K562 (cell line): Measurements from ENCODE around the gene FBXW11. TPM values are rescaled to one million over a fixed set of nuclear protein-coding genes. Genes with fewer than 3 reads are reported as not detected.

Experiments used
- BACH1 ChIP-seq: fragments of 200-800 bp; sonication (Bioruptor generic); IDR thresholded peaks from 2 replicates; pipeline ENCODE4 v1.6.1; 2016; ENCODE audit warnings: missing genetic modification characterization, missing compliant biosample characterization
- CBX2 ChIP-seq: fragments of 200-600 bp; sonication (generic); IDR thresholded peaks from one replicate; pipeline ENCODE4 v1.6.1; 2012; ENCODE audit warnings: mild to moderate bottlenecking, low read length, inconsistent platforms; ENCODE audit not compliant: insufficient read depth, poor library complexity, severe bottlenecking
- CCNT2 ChIP-seq: IDR thresholded peaks from 2 replicates; pipeline ENCODE4 v1.6.1; 2011; ENCODE audit warnings: borderline replicate concordance, low read depth, mild to moderate bottlenecking, moderate library complexity, mixed read lengths, low read length; ENCODE audit not compliant: insufficient read length; ENCODE audit errors: extremely low read depth
- CHD4 ChIP-seq: fragments of 200-600 bp; sonication (generic); IDR thresholded peaks from 3 replicates; pipeline ENCODE4 v1.6.1; 2012; ENCODE audit warnings: low read depth, mild to moderate bottlenecking, mixed read lengths, low read length, inconsistent platforms; ENCODE audit not compliant: insufficient read depth, insufficient replicate concordance, poor library complexity, severe bottlenecking
- GATA2 ChIP-seq: sonication (generic); formaldehyde crosslinking; IDR thresholded peaks from 2 replicates; pipeline ENCODE4 v1.4.0; 2020; ENCODE audit warnings: mild to moderate bottlenecking, missing genetic modification reagents
- KLF10 ChIP-seq: fragments of 250-450 bp; sonication (Bioruptor Pico); IDR thresholded peaks from 2 replicates; pipeline ENCODE4 v1.6.1; 2021; ENCODE audit warnings: matching md5 sums
- NFIC ChIP-seq: fragments of 450-650 bp; IDR thresholded peaks from 2 replicates; pipeline ENCODE4 v1.6.1; 2017; ENCODE audit warnings: mild to moderate bottlenecking, inconsistent platforms
- RB1 ChIP-seq: fragments of 450-650 bp; IDR thresholded peaks from 2 replicates; pipeline ENCODE4 v1.6.1; 2017; ENCODE audit warnings: low read depth, mild to moderate bottlenecking
- RFX5 ChIP-seq: IDR thresholded peaks from 2 replicates; pipeline ENCODE4 v1.6.1; 2011; ENCODE audit warnings: low read depth, mild to moderate bottlenecking, improper control_type of control experiment, low read length
- SMAD1 ChIP-seq: fragments of 150-350 bp; IDR thresholded peaks from 2 replicates; pipeline ENCODE4 v1.6.1; 2014; ENCODE audit warnings: low read length, low read depth; ENCODE audit not compliant: partially characterized antibody
- TCF7L2 ChIP-seq: fragments of 150-350 bp; IDR thresholded peaks from 2 replicates; pipeline ENCODE4 v1.6.1; 2016; ENCODE audit warnings: low read depth, mild to moderate bottlenecking, low read length, moderate library complexity
- ZNF140 ChIP-seq: fragments of 250-450 bp; sonication (Bioruptor Pico); IDR thresholded peaks from 2 replicates; pipeline ENCODE4 v1.8.0; 2021; ENCODE audit warnings: moderate library complexity, mild to moderate bottlenecking, inconsistent platforms
- ZNF146 ChIP-seq: IDR thresholded peaks from one replicate; pipeline ENCODE4 v1.6.1; 2018; ENCODE audit warnings: missing compliant biosample characterization; ENCODE audit not compliant: unreplicated experiment
- ZNF217 ChIP-seq: sonication (generic); formaldehyde crosslinking; IDR thresholded peaks from 2 replicates; pipeline ENCODE4 v1.8.0; 2022; ENCODE audit warnings: mild to moderate bottlenecking, missing genetic modification reagents
- polyA plus RNA-seq, 8 experiments: library from polyadenylated mRNA; depleted of rRNA in 4 of 8; stranded (reverse) in 5 of 8; unstranded in 3 of 8; fragments of >200 nt; fragmentation: Nextera tagmentation in 2 of 8; fragmentation: Illumina TruSeq in 1 of 8; extraction: Ambion mirVana in 2 of 8; extraction: Trizol in 1 of 8; gene quantifications; 2 replicates each; pipeline versions ENCODE4 v1.2.1 to v1.2.3, GENCODE V29; 2011 to 2014; ENCODE audit warnings: inconsistent platforms in 1 of 8, missing spikeins in 1 of 8
- total RNA-seq, 7 experiments: library from RNA; depleted of rRNA in 6 of 7; stranded (reverse); fragments of >200 nt in 6 of 7; fragmentation: Illumina TruSeq in 2 of 7; extraction: Trizol in 2 of 7; gene quantifications; 2 replicates each; pipeline versions ENCODE4 v1.2.1 to v1.2.3, GENCODE V29; 2011 to 2021; ENCODE audit warnings: low replicate concordance in 1 of 7
- TF ChIP-seq, protein P1 (sequence below), 2 experiments: fragments of 450-650 bp; IDR thresholded peaks; 2 replicates each; pipeline ENCODE4 v1.6.1; 2016

The FBXW11 gene
- total and polyA plus RNA-seq, 9 of the 15 experiments (the other 6 are each of a cell fraction or from before 2014, with no cell fraction given), result 3.0 to 28.6 (median 23.6) TPM

DNA sequence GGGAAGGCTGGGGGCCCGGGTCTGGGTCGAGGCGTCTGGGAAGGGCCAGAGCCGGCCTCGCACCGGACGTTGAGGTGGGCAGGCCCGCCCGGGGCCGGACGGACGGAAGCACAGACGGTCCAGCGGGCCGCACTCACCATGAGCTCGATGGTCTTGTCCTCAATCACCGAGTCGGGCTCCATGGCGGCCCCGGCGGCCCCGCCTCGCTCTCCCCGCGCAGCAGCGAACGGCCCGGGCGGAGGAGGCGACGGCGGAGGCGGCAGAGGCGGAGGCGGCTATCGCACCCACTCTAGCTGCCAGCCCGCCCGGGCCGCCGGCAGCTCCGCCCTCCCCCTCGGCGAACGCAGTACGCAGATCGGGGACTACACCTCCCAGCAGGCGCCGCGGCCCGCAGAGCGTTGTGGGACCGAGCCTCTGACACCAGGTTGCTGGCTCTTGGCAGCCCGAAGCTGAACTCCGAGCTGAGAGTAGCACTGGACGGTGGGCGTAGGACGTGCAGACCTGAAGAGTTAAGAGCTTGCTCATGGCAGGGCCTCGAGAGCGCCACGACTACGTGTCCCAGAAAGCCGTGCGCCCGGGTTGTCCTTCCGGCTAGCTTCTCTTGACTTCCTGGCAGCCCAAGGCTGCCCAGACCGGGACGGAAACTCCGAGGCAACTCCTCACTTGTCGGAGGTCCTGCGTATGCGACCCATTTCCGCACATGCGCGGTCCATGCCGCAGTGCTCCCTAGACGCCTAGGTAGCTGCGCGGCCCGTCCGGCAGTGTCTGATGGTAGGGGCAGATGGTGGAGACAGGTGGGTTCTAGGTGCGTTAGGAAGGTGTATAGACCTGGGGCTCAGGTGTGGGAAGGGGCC lies at the start of gene FBXW11 (continued):
- TF ChIP-seq CCNT2, result peak; percentile 61
- TF ChIP-seq RFX5, result no peak
- TF ChIP-seq NFIC, result peak; percentile 68
- no peak for TF ChIP-seq TCF7L2
- TF ChIP-seq ZNF146 (CRISPR knock-in tag), result no peak
- TF ChIP-seq CHD4, result no peak
- TF ChIP-seq KLF10, result no peak
- TF ChIP-seq, protein P1, sequence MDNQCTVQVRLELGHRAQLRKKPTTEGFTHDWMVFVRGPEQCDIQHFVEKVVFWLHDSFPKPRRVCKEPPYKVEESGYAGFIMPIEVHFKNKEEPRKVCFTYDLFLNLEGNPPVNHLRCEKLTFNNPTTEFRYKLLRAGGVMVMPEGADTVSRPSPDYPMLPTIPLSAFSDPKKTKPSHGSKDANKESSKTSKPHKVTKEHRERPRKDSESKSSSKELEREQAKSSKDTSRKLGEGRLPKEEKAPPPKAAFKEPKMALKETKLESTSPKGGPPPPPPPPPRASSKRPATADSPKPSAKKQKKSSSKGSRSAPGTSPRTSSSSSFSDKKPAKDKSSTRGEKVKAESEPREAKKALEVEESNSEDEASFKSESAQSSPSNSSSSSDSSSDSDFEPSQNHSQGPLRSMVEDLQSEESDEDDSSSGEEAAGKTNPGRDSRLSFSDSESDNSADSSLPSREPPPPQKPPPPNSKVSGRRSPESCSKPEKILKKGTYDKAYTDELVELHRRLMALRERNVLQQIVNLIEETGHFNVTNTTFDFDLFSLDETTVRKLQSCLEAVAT (IDR thresholded peaks at IDR 0.05), result no peak
- no peak for TF ChIP-seq ZNF140 (CRISPR knock-in tag)
- TF ChIP-seq GATA2 (CRISPR knock-in tag), result no peak
- TF ChIP-seq BACH1, result no peak; the same call in 1 of the 2 replicates
- TF ChIP-seq SMAD1, result no peak
- peak; percentile 75 for TF ChIP-seq RB1
- no peak for TF ChIP-seq CBX2
- TF ChIP-seq ZNF217, result no peak
